SU-DHL-6 (cell line): Measurements from ENCODE around the gene MTA2.

Experiments
- EZH2phosphoT487 ChIP-seq: fragments of 200-600 bp; sonication (generic), shearing (Covaris generic); conservative IDR thresholded peaks from 2 replicates; pipeline ENCODE4 v1.6.1; 2018; ENCODE audit warnings: mild to moderate bottlenecking, antibody characterized with exemption, low read length, moderate library complexity, mixed read lengths
- TF ChIP-seq, protein P1 (sequence below): fragments of 200-600 bp; sonication (generic); IDR thresholded peaks from one replicate; pipeline ENCODE4 v1.5.1; 2017; ENCODE audit warnings: antibody characterized with exemption, mild to moderate bottlenecking, low read length, moderate library complexity; ENCODE audit not compliant: insufficient read depth, poor library complexity, severe bottlenecking

DNA sequence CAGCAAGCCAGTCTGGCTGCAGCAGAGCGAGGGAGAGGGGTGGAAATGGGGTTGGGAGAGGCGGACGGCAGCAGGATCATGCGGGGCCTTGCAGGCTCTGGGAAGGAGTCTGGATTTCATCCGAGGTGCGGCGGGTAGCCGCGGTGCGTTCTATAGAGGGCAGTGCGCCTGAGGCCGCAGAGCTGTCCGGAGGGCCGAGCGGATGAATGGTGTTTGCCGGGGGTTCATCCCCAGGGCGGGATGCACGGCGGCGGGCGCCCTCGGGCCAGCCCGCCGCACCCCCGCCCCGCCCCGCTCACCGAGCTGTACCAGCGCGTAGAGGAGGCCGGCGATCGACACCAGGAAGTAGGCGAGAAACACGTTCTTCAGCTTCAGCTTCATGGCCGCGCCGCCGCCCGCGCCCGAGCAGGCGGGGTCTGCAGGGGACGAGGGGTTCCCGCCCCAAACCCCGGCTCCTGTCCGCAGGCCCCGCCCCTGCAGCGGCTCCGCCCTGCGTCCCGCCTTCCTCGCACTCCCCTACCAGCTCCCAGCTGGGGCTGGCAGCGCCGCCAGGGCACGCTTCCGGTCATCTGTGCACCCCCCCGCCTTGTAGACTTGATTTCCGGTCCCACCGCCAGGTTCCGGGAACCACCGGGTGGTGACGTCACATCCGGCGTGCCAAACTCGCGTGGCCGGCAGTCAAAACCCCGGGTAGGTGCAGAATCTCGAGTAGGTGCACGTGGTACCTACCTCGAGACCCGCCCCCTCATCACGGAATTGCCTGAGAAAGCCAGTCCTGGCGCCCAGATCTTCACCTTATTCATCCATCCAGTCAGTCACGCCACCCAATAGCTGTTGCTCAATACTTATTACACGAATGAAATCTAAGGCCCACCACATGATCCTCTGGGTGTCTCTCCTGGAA, 20.2 kb upstream of the MTA2 start, which contains the start of gene B3GAT3:
- TF ChIP-seq, protein P1, sequence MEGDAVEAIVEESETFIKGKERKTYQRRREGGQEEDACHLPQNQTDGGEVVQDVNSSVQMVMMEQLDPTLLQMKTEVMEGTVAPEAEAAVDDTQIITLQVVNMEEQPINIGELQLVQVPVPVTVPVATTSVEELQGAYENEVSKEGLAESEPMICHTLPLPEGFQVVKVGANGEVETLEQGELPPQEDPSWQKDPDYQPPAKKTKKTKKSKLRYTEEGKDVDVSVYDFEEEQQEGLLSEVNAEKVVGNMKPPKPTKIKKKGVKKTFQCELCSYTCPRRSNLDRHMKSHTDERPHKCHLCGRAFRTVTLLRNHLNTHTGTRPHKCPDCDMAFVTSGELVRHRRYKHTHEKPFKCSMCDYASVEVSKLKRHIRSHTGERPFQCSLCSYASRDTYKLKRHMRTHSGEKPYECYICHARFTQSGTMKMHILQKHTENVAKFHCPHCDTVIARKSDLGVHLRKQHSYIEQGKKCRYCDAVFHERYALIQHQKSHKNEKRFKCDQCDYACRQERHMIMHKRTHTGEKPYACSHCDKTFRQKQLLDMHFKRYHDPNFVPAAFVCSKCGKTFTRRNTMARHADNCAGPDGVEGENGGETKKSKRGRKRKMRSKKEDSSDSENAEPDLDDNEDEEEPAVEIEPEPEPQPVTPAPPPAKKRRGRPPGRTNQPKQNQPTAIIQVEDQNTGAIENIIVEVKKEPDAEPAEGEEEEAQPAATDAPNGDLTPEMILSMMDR = no peak
- TF ChIP-seq EZH2phosphoT487 = no peak
